HG03460 (cell line): ENCODE data around the gene RAB8B.
A peak's percentile ranks its signal among the peaks of the same experiment; 100 is the strongest.
"Not testable (repeated sequence)": the region's sequence is repeated elsewhere in the genome, so short reads cannot be mapped to it uniquely, and the experiment has no call there.

Experiments used
- ATAC-seq: cut with Tn5 transposase; IDR thresholded peaks from one replicate; pipeline ENCODE4 v1.9.1; 2021; ENCODE audit not compliant: unreplicated experiment

The RAB8B gene

GRCh38 chr15:63233667-63234423 lies 44.4 kb downstream of the RAB8B start:
- ATAC-seq, result no peak

- ATAC-seq, result no peak
These were observed 45.1 kb downstream of the RAB8B start for GRCh38 chr15:63234451-63234870.

GRCh38 chr15:63236272-63236671 lies 46.9 kb downstream of the RAB8B start:
- ATAC-seq, result no peak

GRCh38 chr15:63237086-63237485 lies 47.7 kb downstream of the RAB8B start:
- ATAC-seq, result not testable (repeated sequence)

GRCh38 chr15:63238171-63238570 lies 48.8 kb downstream of the RAB8B start:
- ATAC-seq, result no peak

- ATAC-seq, result peak; percentile 52
These were observed 49.4 kb downstream of the RAB8B start for GRCh38 chr15:63238796-63239195.

GRCh38 chr15:63240109-63240508 lies 50.7 kb downstream of the RAB8B start:
- no peak for ATAC-seq

- ATAC-seq, result no peak
These were observed 51.9 kb downstream of the RAB8B start for GRCh38 chr15:63241316-63241715.

- ATAC-seq, result no peak
These were observed 53.7 kb downstream of the RAB8B start for GRCh38 chr15:63243101-63243500.

- no peak for ATAC-seq
These were observed 54.4 kb downstream of the RAB8B start for GRCh38 chr15:63243776-63244175.

- ATAC-seq, result no peak
These were observed 55.0 kb downstream of the RAB8B start for GRCh38 chr15:63244399-63244798.

GRCh38 chr15:63244976-63245645 lies 55.7 kb downstream of the RAB8B start:
- ATAC-seq, result no peak

- ATAC-seq, result no peak
These were observed 57.5 kb downstream of the RAB8B start for GRCh38 chr15:63246691-63247469.

- no peak for ATAC-seq
These were observed 61.0 kb downstream of the RAB8B start for GRCh38 chr15:63250312-63250965.

GRCh38 chr15:63251701-63252100 lies 62.3 kb downstream of the RAB8B start:
- no peak for ATAC-seq

GRCh38 chr15:63252292-63252691 lies 62.9 kb downstream of the RAB8B start:
- no peak for ATAC-seq

GRCh38 chr15:63254991-63255390 lies 65.6 kb downstream of the RAB8B start:
- ATAC-seq, result no peak

GRCh38 chr15:63255489-63255990 lies 66.1 kb downstream of the RAB8B start:
- no peak for ATAC-seq

- ATAC-seq, result no peak
These were observed 67.2 kb downstream of the RAB8B start for GRCh38 chr15:63256433-63257274.

- no peak for ATAC-seq
These were observed 69.3 kb downstream of the RAB8B start for GRCh38 chr15:63258658-63259057.
